Measurements from ENCODE around the gene NTM. TPM values are rescaled to one million over a fixed set of nuclear protein-coding genes. Genes with fewer than 3 reads are reported as not detected.
A peak's percentile ranks its signal among the peaks of the same experiment; 100 is the strongest.

The NTM gene
- total RNA-seq, 1 donor from 2014 or later: 9.9 TPM

DNA sequence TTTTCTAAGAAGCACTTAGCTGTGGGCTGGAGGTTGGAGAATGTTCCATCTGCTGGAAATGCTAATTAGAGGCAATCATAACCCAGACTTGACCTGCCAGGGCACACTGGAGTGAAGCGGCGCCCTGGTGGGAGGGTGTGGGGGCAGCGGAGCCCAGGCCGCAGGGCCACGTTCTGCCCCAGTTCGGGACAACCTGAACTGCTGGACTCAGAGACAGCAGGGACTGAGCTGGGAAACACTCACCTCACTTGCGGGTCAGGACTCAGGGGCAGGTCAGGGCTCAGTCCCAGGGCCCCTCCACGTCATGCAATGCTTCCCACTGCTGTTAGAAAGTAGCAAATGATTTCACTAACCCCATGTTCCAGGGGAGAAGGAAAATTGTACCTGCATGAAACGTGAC, 316.4 kb downstream of the NTM start:
- Histone ChIP-seq H3K4me1 (ENCODE audit: control insufficient read depth in 3 of 3, insufficient read depth in 3 of 3, low read length in 3 of 3) (peaks cover 0 to 6% (median 4%) of the 10 kb centered on the region in 3 donors), H3K27ac (ENCODE audit: low read depth, low read length) (no peak overlapping the region), H3K9ac (ENCODE audit: low read depth in 1 of 3, low read length in 3 of 3) (no peak overlapping the region), H3K27me3 (ENCODE audit: control insufficient read depth in 3 of 3, insufficient read depth in 3 of 3, low read length in 3 of 3) (peaks cover 22 to 65% (median 36%) of the 10 kb centered on the region in 3 donors), H3K9me3 (ENCODE audit: control insufficient read depth in 3 of 3, low read length in 3 of 3) (no peaks in the 10 kb centered on the region), H3K4me3 (ENCODE audit: low read length in 3 of 3) (no peak overlapping the region), H3K36me3 (ENCODE audit: control insufficient read depth in 3 of 3, insufficient read depth in 3 of 3, low read length in 3 of 3) (no peaks in the 10 kb centered on the region)

DNA sequence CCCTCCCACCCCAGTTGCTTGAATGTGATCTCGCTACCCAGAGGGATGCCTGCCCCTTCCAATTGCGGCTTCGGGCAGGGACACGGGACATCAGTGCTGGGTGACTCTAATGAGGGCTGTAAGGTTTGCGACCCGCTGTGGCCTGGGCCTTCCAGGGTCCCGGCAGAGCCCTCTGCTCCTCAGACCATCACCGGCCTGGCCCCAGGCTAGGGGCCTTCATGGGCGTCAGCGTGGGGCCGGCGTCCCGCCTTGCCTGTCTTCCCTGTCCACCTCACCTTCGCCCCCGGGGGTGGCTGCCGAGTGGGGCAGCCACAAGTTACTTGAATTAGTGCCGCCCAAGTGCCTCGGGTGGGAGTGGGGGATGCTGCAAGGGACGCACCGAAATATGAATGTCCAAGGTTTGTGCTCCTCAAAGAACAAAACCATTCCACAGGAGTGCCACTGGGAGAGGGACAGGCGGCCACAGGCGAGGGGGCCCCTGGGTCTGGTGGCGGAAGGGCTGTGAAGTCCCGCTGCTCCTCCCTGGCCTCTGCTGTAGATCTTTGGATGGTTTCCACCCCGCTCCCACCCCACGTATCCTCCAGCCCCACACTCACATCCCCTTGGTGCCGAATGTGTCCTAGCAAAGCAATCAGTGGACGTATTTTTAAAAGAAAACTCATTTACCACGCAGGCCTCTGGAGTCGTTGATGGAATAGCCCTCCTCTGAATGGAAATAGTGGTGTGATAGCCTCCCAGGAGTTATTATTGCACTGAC, 317.1 kb downstream of the NTM start:
- Histone ChIP-seq H3K36me3 (ENCODE audit: control insufficient read depth in 3 of 3, insufficient read depth in 3 of 3, low read length in 3 of 3) (no peaks in the 10 kb centered on the region), H3K4me3 (ENCODE audit: low read length in 3 of 3) (no peak overlapping the region), H3K27ac (ENCODE audit: low read depth, low read length) (no peak overlapping the region), H3K9ac (ENCODE audit: low read depth in 1 of 3, low read length in 3 of 3) (no peak overlapping the region), H3K9me3 (ENCODE audit: control insufficient read depth in 3 of 3, low read length in 3 of 3) (no peaks in the 10 kb centered on the region), H3K27me3 (ENCODE audit: control insufficient read depth in 3 of 3, insufficient read depth in 3 of 3, low read length in 3 of 3) (peaks cover 27 to 62% (median 39%) of the 10 kb centered on the region in 3 donors), H3K4me1 (ENCODE audit: control insufficient read depth in 3 of 3, insufficient read depth in 3 of 3, low read length in 3 of 3) (peaks cover 0 to 6% (median 4%) of the 10 kb centered on the region in 3 donors)

DNA sequence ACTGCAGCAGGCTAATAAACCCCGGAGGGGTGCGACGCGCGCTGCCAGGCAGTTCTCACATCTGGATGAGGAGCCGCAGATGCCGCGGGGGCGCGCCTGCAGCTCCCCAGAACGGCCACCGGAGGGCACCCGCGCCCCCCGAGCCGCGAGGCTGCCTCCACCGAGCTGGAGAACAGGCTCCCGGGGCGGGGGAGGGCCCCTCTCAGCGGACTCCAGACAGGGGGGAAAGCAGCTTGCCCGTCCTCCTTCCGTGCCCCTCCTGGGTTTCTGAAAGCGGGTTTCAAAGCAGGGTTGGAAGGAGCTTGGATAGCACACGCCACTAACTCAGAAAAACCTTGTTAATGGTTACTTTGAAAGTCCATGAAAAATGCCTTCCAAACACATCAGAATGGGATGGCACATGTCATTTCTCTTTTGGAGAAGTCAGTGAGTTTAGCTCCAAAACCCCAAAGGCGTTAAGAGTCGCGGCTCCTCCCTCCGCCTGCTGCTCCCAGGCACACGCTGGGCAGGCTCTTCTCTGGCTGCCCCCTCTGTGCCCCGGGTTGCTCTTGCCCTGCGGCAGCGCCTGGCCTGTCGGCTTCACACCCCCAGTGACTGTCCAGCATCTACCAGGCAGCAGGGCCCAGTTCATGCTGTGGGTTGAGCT, 317.8 kb downstream of the NTM start:
- Histone ChIP-seq H3K4me1 (ENCODE audit: control insufficient read depth in 3 of 3, insufficient read depth in 3 of 3, low read length in 3 of 3) (peaks cover 0 to 6% (median 4%) of the 10 kb centered on the region in 3 donors), H3K27ac (ENCODE audit: low read depth, low read length) (no peak overlapping the region), H3K9ac (ENCODE audit: low read depth in 1 of 3, low read length in 3 of 3) (no peak overlapping the region), H3K27me3 (ENCODE audit: control insufficient read depth in 3 of 3, insufficient read depth in 3 of 3, low read length in 3 of 3) (peaks cover 27 to 58% (median 32%) of the 10 kb centered on the region in 3 donors), H3K4me3 (ENCODE audit: low read length in 3 of 3) (peak overlapping the region in 2 of 3 donors; percentile 0 to 13), H3K9me3 (ENCODE audit: control insufficient read depth in 3 of 3, low read length in 3 of 3) (no peaks in the 10 kb centered on the region), H3K36me3 (ENCODE audit: control insufficient read depth in 3 of 3, insufficient read depth in 3 of 3, low read length in 3 of 3) (no peaks in the 10 kb centered on the region)

DNA sequence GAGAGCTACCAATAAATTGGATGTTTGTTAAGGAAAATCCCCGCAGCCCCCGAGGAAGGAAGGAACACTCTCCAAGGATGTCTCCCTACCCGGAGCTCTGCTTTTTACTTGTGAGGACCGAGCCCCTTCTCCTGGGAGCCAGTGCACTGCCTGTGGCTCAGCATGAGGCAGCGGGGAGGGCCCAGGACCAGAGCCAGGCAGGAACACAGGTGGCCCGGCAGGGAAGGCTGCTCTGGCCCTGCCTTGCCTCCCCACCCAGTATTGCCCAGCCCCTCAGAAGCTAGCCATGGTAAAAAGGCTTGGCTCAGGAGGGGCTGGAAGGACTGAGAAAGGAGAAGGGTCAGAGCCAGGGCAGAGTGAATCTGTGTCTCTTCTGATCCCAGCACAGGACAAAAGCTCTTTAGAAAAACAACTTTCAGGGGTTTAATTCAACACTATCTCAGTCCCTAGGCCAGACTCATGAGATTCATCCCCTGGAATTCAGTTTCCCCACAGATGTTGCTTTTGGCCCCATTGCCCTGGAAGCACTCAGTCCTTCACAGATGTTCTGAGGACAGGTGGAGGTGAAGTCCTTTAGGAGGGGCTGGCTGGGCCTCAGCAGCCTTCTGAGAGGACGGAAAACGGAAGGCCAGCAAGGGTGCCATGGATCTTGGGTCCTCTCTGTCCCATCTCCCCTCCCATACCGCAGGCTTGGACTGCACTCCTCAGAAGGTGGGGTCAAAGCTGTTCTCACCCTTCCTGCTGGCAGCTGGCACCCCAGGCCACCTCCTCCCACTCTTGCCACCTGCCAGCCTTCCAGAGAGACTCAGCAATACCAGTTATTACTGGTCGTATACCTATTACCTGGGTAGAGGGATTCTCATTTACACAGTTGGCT, 318.9 kb downstream of the NTM start:
- peaks cover 0 to 6% (median 4%) of the 10 kb centered on the region in 3 donors for H3K4me1 ChIP-seq (ENCODE audit: control insufficient read depth in 3 of 3, insufficient read depth in 3 of 3, low read length in 3 of 3)
- peaks cover 27 to 54% (median 28%) of the 10 kb centered on the region in 3 donors for H3K27me3 ChIP-seq (ENCODE audit: control insufficient read depth in 3 of 3, insufficient read depth in 3 of 3, low read length in 3 of 3)
- H3K27ac ChIP-seq (ENCODE audit: low read depth, low read length): no peak overlapping the region
- H3K4me3 ChIP-seq (ENCODE audit: low read length in 3 of 3): no peak overlapping the region
- H3K9me3 ChIP-seq (ENCODE audit: control insufficient read depth in 3 of 3, low read length in 3 of 3): no peaks in the 10 kb centered on the region
- H3K36me3 ChIP-seq (ENCODE audit: control insufficient read depth in 3 of 3, insufficient read depth in 3 of 3, low read length in 3 of 3): no peaks in the 10 kb centered on the region
- H3K9ac ChIP-seq (ENCODE audit: low read depth in 1 of 3, low read length in 3 of 3): no peak overlapping the region

DNA sequence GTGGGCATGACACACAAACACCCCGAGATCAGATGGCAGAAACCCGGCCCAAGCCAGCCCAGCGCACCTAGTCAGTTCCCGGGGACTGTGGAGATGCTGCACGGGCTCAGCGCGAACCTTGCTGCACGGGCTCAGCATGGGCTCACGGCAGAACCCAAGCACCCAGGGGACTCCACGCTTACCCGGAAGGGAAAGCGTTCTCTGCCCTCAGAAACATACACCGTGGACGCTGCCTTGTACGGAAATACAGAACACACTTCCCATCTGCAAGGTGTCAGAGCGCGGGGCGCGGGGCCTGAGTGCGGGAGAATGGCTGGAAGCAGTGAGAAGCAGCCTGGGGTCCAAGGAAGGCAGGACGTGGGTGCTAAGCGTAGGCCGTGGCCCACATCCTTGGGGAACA, 319.9 kb downstream of the NTM start:
- H3K27me3 ChIP-seq (ENCODE audit: control insufficient read depth in 3 of 3, insufficient read depth in 3 of 3, low read length in 3 of 3): peaks cover 28 to 49% (median 30%) of the 10 kb centered on the region in 3 donors
- no peak overlapping the region for H3K9ac ChIP-seq (ENCODE audit: low read depth in 1 of 3, low read length in 3 of 3)
- no peaks in the 10 kb centered on the region for H3K9me3 ChIP-seq (ENCODE audit: control insufficient read depth in 3 of 3, low read length in 3 of 3)
- H3K36me3 ChIP-seq (ENCODE audit: control insufficient read depth in 3 of 3, insufficient read depth in 3 of 3, low read length in 3 of 3): no peaks in the 10 kb centered on the region
- H3K27ac ChIP-seq (ENCODE audit: low read depth, low read length): no peak overlapping the region
- H3K4me3 ChIP-seq (ENCODE audit: low read length in 3 of 3): no peak overlapping the region
- peaks cover 4 to 9% (median 8%) of the 10 kb centered on the region in 3 donors for H3K4me1 ChIP-seq (ENCODE audit: control insufficient read depth in 3 of 3, insufficient read depth in 3 of 3, low read length in 3 of 3)

DNA sequence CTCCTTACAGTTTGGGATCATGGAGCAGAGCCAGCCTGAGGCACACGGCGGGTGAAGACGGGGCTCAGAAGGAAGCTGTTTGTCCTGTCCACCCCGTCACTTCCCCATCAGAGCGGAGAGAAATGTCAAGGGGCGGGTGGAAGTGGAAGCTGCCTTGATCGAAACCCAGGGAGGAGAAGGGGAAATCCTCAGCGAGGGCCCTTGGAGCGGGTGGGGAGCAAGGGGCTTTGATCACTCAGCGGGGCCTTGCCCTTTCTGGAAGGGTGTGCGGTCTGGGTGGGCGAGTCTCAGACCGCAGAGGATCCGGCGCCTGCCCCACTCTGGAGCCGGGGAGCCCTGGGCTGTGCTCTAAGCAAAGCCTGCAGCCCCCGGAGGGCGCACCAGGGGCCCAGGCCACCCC, 320.4 kb downstream of the NTM start:
- H3K9ac ChIP-seq (ENCODE audit: low read depth in 1 of 3, low read length in 3 of 3): no peak overlapping the region
- no peak overlapping the region for H3K4me3 ChIP-seq (ENCODE audit: low read length in 3 of 3)
- no peaks in the 10 kb centered on the region for H3K9me3 ChIP-seq (ENCODE audit: control insufficient read depth in 3 of 3, low read length in 3 of 3)
- H3K36me3 ChIP-seq (ENCODE audit: control insufficient read depth in 3 of 3, insufficient read depth in 3 of 3, low read length in 3 of 3): no peaks in the 10 kb centered on the region
- peaks cover 4 to 9% (median 8%) of the 10 kb centered on the region in 3 donors for H3K4me1 ChIP-seq (ENCODE audit: control insufficient read depth in 3 of 3, insufficient read depth in 3 of 3, low read length in 3 of 3)
- no peak overlapping the region for H3K27ac ChIP-seq (ENCODE audit: low read depth, low read length)
- H3K27me3 ChIP-seq (ENCODE audit: control insufficient read depth in 3 of 3, insufficient read depth in 3 of 3, low read length in 3 of 3): peaks cover 30 to 49% (median 30%) of the 10 kb centered on the region in 3 donors

DNA sequence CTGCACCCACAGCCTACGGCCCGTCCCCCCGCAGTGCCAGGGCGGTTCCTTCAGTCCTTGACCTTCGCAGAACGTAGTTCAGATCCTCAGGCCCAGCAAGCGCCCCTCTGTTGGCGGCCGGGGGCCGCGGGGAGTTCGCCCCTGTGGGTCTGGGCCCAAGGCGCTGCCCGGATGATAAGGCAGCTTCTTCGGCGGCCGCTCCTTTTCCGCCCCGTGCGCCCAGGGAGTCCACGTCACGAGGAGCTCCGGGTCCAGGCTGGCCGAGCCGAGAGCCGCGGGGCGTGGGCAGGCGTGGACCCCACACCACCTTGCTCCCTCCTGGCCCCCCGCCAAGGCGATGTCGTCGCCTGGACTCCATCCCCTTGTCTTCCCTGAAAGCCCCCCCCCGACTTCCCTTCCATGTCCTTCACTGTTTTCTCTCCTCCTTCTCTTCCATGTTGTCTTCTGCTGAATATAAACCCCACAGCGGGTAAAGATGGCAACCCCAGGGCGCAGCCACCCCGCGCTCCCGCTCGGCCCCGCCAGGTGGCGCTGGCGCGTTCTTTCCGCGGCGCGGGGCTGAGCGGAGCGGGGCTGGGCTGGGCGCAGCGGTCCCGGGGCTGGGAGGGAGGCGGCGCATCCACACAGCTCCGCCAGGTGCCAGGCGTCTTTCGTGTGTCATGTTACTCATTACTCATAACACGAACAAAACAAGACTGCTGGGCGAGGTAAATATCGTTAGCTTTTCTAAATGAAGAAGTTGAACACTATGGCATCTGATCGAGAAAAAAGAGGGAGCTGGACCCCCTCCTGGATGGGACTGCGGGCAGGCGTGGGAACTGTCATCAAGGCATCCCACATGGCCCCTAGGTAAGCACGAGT, 321.0 kb downstream of the NTM start:
- Histone ChIP-seq H3K4me3 (ENCODE audit: low read length in 3 of 3) (no peak overlapping the region), H3K27me3 (ENCODE audit: control insufficient read depth in 3 of 3, insufficient read depth in 3 of 3, low read length in 3 of 3) (peaks cover 30 to 50% (median 31%) of the 10 kb centered on the region in 3 donors), H3K4me1 (ENCODE audit: control insufficient read depth in 3 of 3, insufficient read depth in 3 of 3, low read length in 3 of 3) (peaks cover 4 to 9% (median 8%) of the 10 kb centered on the region in 3 donors), H3K9ac (ENCODE audit: low read depth in 1 of 3, low read length in 3 of 3) (no peak overlapping the region), H3K36me3 (ENCODE audit: control insufficient read depth in 3 of 3, insufficient read depth in 3 of 3, low read length in 3 of 3) (no peaks in the 10 kb centered on the region), H3K27ac (ENCODE audit: low read depth, low read length) (no peak overlapping the region), H3K9me3 (ENCODE audit: control insufficient read depth in 3 of 3, low read length in 3 of 3) (no peaks in the 10 kb centered on the region)

DNA sequence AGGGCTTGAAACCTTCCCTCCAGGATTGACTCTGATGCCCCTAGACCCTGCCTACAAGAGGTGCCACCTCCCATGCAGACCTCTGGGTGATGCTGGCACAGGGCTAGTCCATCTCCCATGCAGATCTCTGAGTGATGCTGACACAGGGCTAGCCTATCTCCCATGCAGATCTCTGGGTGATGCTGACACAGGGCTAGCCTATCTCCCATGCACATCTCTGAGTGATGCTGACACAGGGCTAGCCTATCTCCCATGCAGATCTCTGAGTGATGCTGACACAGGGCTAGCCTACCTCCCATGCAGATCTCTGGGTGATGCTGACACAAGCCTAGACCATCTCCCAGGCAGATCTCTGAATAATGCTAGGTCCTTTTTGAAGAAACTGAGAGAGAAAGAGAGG, 321.7 kb downstream of the NTM start:
- Histone ChIP-seq H3K27me3 (ENCODE audit: control insufficient read depth in 3 of 3, insufficient read depth in 3 of 3, low read length in 3 of 3) (peaks cover 30 to 47% (median 31%) of the 10 kb centered on the region in 3 donors), H3K4me1 (ENCODE audit: control insufficient read depth in 3 of 3, insufficient read depth in 3 of 3, low read length in 3 of 3) (peaks cover 4 to 9% (median 8%) of the 10 kb centered on the region in 3 donors), H3K27ac (ENCODE audit: low read depth, low read length) (no peak overlapping the region), H3K4me3 (ENCODE audit: low read length in 3 of 3) (no peak overlapping the region), H3K9ac (ENCODE audit: low read depth in 1 of 3, low read length in 3 of 3) (no peak overlapping the region), H3K9me3 (ENCODE audit: control insufficient read depth in 3 of 3, low read length in 3 of 3) (no peaks in the 10 kb centered on the region), H3K36me3 (ENCODE audit: control insufficient read depth in 3 of 3, insufficient read depth in 3 of 3, low read length in 3 of 3) (no peaks in the 10 kb centered on the region)

DNA sequence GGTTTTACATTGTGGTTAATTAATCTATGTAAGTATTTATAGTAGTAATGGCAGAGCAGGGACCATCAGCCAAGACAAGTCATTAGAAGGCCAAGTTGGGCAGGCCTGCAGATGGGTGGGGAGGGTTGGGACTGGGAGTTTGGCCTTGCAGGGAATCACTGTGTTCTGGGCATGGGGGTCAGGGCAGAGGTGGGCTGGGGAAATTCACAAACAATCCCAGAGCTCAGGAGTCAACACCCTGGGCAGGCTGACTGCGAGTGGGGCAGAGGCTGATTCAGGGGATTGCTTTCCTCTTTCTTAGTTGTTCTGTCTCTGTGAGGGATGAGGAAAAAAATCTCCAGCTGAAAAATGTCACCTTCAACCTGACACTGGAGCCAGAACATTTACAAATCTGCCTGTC, 322.5 kb downstream of the NTM start:
- Histone ChIP-seq H3K36me3 (ENCODE audit: control insufficient read depth in 3 of 3, insufficient read depth in 3 of 3, low read length in 3 of 3) (no peaks in the 10 kb centered on the region), H3K27me3 (ENCODE audit: control insufficient read depth in 3 of 3, insufficient read depth in 3 of 3, low read length in 3 of 3) (peaks cover 30 to 44% (median 31%) of the 10 kb centered on the region in 3 donors), H3K4me3 (ENCODE audit: low read length in 3 of 3) (no peak overlapping the region), H3K27ac (ENCODE audit: low read depth, low read length) (no peak overlapping the region), H3K9me3 (ENCODE audit: control insufficient read depth in 3 of 3, low read length in 3 of 3) (no peaks in the 10 kb centered on the region), H3K4me1 (ENCODE audit: control insufficient read depth in 3 of 3, insufficient read depth in 3 of 3, low read length in 3 of 3) (peaks cover 4 to 9% (median 8%) of the 10 kb centered on the region in 3 donors), H3K9ac (ENCODE audit: low read depth in 1 of 3, low read length in 3 of 3) (no peak overlapping the region)
